NCI-H2196 (cell line): ENCODE measurements around the gene EFHD2.
"Not testable (repeated sequence)": the region's sequence is repeated elsewhere in the genome, so short reads cannot be mapped to it uniquely, and the experiment has no call there.

Experiments used
- DNase-seq: peaks from one replicate; lab custom pipeline; 2025; ENCODE audit not compliant: unreplicated experiment; lab: John Stamatoyannopoulos, UW

Gene EFHD2

DNA sequence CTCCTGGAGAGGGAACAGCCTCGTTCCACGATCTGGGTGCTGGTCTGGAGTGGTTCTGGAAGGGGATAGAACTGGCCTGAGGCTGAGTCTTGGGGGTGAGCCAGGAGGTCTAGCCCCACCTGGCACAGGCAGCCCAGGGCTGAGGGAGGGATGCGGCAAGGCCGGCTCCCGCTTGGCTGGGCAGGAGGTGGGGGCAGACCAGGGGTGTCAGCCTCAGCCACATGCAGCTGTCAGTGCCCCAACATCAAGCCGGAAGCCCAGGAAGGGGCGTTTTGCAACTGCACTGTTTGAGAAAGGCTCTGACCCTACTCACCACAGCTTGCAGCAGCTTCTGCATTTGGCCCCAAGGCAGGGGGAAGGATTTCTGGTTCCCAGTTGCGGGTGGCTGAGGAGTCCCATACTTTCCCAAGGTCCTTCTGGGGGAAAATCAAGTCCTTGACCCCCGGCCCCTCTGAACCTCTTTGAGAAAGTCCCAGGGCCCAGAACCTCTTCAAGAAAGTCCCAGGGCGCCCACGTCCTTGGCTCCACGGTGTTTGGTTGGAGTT is 2.0 kb downstream of the EFHD2 start:
- no peak for DNase-seq

DNA sequence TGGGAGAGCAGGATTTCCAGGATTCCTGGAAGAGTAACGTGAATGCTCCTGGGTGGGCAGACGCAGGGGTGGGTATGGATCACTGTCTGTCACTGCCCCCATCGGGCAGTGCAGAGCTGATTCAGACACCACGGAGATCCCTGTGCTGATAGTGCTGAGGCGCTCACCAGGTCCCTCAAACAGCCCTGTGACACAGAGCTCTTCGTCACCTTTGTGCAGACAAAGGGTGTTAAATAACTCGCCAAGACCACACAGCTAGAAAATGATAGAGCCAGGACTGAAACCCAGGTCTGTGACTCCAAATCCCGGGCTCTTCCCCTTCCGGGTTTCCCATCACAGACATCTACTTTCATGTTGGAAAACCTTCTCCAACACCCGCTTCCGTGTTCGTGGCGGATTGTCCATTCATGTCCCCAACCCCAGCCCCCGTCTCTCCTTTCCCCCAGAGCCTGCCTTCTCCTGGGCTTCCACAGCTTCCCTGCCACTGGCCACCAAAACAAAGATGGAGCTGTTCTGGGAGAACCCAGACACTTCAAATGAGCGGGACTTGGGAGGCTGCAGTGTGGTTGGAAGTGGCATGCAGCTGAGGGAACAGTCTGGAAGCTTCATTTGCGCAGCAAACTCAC is 2.6 kb downstream of the EFHD2 start:
- no peak for DNase-seq

DNA sequence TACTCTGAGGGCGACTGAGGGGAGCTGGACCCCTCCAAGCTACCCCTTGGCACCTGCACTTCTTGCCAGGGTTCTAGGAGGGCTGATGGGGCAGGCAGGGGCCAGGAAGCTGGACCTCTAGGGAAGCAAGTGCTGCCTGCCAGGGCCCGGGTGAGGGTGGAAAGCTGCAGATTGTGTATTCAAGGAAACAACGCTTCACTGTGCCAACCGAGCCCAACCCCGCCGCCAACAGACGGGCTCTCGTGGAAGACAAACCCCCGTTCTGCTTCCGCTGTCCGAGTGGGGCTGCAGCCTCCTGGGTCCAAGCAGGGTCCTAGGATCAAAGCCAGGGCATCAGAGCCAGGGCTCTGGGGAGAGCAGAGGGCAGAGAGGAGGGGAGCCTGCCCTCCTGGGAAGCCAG is 3.2 kb downstream of the EFHD2 start:
- DNase-seq = no peak

DNA sequence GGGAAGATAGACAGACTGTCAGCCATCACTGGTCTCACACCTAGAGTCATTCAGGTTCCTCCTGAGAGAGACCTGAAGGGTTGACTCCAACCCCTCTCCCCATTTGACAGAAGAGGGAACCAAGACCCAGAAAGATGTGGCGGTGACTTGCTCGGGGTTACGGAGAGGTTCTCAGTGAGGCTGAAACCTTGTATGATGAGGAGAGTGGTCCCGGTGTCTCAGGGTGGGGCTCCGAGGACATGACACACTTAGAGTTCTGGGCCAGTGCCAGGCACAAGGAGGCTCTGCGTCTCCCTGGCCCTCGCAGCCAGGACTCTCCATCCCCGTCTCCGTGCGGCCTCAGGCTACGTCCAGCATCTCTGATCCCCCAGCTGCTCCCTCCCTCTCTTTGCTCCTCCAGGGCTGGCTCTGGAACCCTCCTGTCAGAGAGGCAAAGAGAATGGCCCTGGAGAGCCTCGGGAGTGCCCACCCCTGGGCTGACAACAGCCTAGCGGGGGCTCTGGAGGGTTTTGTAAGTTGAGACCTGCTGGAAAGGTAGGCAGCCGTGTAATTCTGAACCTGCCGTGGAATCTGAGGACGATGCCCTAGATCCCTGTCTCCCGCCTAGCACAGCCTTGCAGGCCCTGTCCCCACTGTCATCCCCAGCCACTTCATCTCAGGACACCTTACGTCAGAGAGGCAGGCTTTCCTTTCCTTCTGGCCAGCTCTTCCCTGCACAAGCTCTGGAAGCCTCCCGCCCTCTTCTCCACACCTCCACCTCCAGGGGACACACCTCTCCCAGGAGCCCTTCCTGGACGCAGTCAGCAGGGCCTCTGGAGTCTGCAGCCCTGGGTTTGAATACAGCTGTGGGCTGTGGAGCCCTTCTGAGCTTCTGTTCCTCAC is 4.1 kb downstream of the EFHD2 start:
- no peak for DNase-seq

DNA sequence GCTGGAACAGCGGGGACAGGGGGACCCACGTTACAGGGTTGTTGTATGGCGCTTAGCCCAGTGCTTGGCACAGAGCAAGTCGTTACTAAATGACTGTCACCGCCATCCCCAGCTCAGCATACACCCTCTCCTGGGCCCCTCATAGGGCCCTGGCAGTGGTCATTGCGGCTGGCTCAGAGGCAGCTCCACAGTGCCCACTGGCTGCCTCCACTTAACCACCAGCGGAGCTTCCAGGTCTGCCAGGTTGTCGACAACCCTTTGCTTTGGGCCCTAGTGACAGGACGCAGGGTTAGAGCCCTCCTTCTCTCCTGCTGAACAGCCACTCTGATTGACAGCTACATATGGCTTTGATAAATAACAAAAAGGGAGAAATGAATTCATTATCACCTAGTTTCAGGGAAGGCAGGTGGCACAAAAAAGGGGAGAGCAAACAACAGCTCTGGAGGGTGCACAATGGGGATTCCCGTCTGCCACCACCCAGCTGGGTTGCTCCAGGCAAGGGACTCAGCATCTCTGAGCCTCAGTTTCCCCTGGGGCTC is 4.8 kb downstream of the EFHD2 start:
- DNase-seq = no peak

DNA sequence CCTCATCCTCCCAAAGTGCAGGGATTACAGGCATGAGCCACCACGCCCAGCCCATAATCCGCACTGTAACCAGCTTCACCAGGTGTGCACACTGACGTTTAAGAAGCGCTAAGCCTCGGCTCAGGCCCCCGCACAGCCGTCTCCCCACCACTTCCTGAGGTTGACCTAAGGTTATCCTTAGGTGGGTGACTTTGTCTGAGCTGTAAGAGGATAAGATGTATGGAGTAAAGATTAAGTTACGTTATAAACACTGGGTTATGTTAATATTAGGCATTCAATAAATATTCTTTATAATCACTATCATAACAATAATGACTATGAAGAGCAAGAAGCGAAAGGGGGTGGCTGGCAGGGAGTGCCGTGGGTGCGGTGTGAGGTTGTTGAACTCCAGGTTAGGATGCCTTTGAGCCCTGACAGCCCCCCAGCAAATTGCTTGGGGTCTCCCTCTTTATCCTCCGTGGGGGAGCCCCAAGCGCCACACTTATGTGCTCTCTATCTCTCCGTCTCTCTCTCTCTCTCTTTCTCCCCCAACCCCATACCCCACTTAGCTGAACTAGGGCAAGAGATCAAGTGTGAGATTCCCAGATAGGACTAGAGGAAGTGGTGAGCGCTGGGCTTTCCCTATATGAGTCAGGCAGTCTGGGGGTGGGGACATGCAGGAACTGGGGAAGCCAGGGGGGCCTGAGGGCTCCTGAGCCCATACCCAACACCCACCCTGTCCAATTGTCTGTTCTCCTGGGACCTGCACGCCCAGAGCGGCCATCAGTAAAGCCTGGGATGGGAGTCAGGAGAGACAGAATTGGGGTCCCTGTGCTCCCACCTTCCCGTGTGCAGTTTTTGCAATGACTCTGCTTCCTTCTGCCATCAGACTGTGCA is 7.6 kb downstream of the EFHD2 start:
- no peak for DNase-seq

DNA sequence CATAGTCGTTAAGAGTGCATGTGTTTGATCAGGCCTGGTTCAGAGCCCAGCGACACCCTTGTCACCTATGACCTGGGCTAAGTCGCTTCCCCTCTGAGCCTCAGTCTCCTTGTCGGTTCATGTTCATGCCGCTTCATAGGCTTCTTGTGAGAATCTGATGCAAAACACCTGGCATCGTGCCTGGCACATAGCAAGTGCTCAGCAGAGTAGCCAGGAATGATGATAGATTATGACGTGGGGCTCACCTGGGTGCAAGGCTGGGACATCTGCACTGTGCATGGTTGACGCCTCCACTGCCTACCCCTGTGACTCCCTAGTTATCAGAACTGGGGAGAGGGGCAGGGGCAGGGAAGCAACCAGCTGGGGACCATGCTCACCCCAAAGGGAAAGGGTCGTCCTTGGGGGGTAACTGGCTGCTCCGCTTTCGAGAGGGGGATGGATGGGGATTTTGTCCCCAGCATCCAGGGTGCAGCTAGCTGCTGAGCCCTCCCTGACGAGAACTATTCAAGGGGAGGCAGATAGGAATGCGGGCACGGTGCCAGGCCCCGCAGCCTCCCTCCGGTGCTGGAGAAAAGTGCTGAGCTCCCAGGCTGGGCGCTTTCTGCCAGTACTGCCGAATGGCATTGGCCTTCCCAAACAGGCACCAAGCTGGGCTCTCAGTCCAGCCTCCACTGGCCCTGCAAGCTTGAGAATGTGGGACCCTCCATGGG is 9.3 kb downstream of the EFHD2 start:
- peak; percentile 29 for DNase-seq

DNA sequence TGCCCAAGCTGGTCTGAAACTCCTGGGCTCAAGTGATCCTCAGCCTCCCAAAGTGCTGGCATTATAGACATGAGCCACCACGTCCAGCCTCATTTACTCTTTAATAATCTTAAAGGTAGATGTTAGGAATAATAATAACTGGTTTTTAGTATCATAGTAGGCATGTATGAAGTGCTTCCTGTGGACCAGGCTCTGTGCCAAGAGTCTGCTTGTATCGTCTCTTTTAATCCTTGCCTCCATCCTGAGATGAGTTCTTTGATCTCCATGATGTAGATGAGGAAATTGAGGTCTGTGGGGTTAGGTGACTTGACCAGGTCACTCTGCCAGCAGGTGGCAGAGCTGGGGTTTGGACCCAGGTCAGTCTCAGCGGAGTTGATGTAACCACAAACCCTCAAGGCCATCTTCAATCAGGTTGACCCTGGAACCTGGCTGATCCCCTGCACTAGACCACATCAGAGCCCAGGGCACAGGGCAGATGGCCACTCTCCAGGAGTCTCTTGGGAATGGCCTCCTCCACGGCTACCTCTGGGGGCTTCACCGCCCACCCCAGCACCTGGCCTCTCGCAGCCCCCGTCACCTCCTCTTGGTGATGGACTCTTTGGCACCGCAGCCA is 11.3 kb downstream of the EFHD2 start:
- DNase-seq = no peak

DNA sequence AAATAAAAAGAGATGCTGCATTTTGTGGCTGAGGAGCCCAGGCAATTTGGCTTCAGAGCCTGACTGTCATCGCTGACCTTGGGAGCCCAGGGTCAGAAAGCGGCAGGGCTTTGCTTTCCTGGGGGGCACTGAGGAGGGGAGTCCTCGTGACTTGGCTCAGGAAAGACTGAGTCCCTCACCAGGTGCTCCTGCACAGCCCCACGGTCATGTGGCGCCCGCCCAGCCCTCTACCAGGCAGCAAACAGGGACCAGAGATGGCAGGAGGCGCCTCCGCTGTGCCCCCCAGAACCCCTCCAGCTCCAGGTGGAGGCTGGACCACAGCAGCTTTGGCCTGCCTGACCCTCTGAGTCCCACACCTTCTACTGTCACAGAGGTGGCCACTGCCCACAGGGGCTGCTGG is 13.2 kb downstream of the EFHD2 start:
- DNase-seq = no peak

DNA sequence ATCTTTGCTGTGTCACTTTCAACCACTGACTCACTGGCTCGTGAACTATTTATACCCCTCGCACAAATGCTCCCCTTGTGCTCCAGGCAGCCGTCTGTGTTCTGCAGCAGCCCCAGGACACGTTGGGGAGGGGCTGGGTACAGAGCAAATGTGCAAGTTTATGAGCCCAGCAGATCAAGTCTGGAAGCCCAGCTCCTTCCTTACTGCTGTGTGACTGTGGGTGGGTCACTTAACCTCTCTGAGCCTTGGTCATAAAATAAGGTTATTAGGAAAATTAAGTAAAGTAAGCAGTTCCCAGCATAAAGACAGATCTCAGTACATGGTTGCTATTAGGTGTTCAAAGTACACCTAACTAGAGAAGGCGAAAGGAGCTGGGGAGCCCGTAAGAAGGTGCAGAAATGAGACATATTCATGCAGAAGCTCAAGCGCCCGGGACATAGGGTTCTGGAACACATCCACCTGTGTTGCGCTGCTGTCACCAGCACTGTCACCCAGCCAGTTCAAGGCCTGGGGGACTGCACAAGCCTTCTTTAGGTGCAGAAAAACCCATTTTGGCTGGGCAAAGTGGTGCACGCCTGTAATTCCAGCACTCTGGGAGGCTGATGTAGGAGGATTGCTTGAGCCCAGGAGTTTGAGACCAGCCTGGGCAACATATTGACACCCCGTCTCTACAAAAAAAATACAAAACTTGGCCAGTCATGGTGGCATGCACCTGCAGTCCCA is 13.8 kb downstream of the EFHD2 start:
- DNase-seq = no peak

DNA sequence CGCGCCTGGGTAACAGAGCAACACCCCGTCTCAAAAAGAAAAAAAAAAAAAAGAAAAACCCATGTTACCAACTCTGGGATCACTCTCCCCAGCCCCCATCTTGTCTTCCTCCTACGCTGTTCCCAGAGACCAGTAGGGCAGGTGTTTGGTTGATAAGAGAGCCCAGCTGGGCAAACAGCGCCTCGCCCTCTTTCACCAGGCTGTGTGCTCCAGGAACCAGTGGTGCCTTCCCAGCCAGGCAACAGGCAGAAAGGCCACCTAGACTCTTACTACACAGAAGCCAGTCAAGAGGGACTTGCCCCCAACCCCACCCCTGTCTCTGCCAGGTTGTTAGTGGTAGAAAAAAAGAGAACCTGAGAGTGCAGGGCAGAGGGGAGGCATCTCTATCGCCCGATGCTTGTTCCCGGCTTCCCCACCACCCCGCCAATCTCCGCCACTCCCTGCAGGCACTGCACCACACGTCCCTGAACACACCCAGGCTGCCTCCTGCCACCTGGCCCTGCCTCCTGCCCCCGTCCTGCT is 14.5 kb downstream of the EFHD2 start:
- DNase-seq = peak; percentile 91

DNA sequence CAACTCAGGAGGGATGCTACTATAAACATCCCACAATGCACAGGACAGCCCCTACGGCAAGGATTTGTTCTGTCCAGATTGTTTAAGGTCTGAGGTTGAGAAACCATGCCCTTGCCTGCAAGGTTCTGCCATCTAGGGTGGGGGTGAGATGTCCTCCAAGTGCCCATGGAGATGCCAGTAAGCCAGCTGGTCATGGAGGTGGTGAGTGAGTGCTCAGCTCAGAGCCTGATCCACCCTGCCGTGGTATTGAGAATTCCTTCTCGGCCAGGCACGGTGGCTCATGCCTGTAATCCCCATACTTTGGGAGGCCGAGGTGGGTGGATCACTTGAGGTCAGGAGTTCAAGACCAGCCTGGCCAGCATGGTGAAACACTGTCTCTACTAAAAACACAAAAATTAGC is 15.3 kb downstream of the EFHD2 start:
- DNase-seq = no peak

DNA sequence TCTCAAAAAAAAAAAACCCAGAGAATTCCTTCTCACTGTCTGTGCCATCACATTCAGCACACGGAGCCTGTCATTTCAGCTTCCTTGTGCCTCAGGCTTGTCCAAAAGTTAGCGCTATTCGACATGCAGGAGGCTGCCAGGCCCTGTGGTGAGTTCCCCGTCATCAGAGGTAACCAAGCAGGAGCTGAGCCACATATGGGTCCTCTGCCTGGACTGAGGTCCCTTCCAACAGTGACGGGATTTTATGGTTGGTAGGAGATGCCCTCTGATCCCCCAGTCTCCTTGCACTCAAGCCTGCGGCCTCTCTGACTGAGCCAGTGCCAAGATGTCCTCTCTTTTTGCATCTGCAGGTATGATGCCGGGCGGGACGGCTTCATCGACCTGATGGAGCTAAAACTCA is 15.8 kb downstream of the EFHD2 start:
- no peak for DNase-seq

DNA sequence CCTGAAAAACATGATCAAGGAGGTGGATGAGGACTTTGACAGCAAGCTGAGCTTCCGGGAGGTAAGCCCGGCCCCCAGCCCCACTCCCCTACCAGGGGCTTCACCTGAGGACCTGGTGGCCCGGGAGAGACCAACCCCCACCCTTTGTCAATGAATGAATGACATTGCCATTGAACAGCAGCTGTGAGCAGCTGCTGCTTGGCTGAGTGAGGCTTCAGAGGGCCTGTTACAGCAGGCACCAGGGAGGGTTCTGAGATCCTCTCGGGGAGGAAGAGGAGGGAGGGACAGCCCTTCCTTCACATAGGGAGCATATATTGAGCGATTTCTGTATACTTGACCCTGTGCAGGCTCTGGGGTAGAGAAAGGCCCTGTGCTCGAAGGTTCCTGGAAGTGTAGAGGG is 16.3 kb downstream of the EFHD2 start:
- DNase-seq = no peak

DNA sequence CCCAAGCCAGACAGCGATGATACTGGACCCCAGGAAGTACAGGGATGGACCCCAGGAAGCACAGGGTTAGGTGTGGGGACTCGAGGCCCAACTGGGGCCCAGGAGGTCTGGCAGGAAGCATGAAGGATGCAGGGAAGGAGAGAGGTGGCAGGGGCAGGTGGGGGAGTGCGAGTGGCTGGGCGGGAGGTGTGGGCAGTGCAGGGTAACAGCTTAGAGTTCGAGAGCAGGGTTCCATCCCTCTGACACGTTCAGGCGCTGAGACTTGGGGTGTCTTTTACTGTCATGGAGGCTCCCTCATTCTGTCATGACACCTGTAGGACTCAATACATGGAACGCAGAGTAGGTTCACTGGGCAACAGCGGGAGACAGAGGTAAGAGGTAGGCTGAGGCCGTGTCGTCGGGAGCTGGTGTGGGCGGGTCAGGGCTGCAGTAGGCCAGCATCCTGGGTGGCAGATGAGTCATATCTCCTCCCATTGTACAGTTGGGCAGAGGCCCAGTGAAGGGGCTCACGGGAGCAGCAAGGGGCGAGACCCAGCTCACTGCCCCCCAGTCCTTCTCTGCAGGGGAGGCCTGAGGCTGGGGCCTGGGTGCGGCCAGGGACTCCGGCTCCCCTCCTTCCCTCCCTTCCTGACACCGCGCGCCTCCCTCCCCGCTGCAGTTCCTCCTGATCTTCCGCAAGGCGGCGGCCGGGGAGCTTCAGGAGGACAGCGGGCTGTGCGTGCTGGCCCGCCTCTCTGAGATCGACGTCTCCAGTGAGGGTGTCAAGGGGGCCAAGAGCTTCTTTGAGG is 17.0 kb downstream of the EFHD2 start:
- DNase-seq = no peak

DNA sequence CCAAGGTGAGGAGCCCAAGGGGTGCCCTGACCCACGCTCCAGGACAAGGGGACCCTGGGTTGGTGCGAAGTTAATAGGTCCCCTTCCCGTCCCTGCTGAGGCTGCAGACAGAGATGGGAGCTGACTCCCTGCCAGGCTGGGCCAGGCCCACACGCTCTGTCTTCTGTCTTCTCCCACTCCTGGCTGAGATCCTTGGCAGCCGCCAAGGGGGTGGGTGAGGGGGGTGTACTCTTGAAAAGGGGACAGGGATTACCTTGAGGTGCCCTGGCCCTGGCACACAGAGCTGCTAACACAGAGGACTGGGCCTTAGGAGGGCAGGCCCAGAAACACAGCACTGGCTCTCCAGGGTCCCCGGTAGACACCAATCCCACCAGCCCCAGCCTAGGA is 17.6 kb downstream of the EFHD2 start:
- DNase-seq = no peak

DNA sequence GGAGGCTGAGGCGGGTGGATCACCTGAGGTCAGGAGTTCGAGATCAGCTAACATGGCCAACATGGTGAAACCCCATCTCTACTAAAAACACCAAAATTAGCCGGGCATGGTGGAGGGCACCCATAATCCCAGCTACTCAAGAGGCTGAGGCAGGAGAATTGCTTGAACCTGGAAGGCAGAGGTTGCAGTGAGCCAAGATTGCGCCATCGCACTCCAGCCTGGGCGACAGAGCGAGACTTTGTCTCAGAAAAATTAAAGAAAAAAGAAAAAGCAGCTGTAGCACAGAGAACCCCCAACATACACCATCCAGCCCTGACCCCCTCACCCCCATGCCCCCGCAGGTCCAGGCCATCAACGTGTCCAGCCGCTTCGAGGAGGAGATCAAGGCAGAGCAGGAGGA is 18.6 kb downstream of the EFHD2 start:
- DNase-seq = not testable (repeated sequence)

DNA sequence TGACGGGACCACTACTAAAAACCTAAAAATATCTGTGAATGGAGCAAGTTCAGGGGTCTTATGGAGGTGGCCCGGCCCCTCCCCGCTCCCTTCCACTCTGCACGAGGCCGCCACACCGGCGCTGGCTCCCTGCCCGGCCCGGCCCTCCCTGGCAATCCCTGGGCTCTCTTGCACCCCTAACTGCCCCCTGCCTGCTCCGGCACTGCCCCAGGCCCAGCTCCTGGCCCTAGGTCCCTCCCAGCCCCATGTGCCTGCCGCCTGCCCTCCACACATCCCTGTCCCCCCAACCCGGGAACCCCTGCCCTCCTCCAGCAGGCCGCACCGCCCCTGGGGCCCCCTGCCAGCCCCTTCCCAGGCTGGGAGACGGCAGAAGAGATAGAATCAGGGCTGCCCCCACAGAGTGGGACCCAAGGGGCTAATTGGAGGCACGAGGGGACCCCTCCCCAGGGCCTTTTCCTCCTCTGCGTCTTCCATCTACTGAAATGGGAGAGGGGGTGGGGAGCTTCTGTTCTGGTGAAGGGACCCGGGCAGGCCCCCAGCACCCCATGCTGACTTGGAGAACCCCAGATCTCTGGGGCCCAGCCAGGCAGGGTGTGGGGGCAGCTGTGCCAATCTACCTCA is 19.2 kb downstream of the EFHD2 start:
- DNase-seq = no peak
